WTC11 (cell line): ENCODE measurements around the gene LYZL4. TPM values are rescaled to one million over a fixed set of nuclear protein-coding genes. Genes with fewer than 3 reads are reported as not detected.

Experiments
- ATAC-seq: fragments of 200-7000 bp; cut with Tn5 transposase; 2 replicates; pipeline ENCODE4 v1.10.0; 2021; ENCODE audit warnings: mild to moderate bottlenecking, moderate library complexity
- CTCF ChIA-PET: fragments of 300-600 bp; sonication (Branson Sonifier 250); formaldehyde crosslinking; loops from one replicate; lab custom pipeline; 2021; ENCODE audit warnings: antibody characterized with exemption; lab: Charles Lee
- POLR2A ChIA-PET: fragments of 350-600 bp; sonication (Branson Sonifier 250); formaldehyde crosslinking; loops from one replicate; lab custom pipeline; 2021; ENCODE audit warnings: antibody characterized with exemption; lab: Charles Lee
- DNase-seq: peaks from one replicate; pipeline ENCODE4 v3.0.0; 2021; ENCODE audit warnings: low spot score
- H3K27ac Mint-ChIP-seq: 2 replicates; pipeline ENCODE4 v1.8.0; 2021; ENCODE audit warnings: mixed read lengths
- H3K27me3 Mint-ChIP-seq: 2 replicates; pipeline ENCODE4 v1.8.0; 2021; ENCODE audit warnings: low read depth, mild to moderate bottlenecking, moderate library complexity, mixed read lengths
- H3K36me3 Mint-ChIP-seq: 2 replicates; pipeline ENCODE4 v1.8.0; 2021; ENCODE audit warnings: mixed read lengths
- H3K4me1 Mint-ChIP-seq: 2 replicates; pipeline ENCODE4 v1.8.0; 2022; ENCODE audit warnings: mixed read lengths
- H3K4me3 Mint-ChIP-seq: 2 replicates; pipeline ENCODE4 v1.8.0; 2021; ENCODE audit warnings: mild to moderate bottlenecking, moderate library complexity, mixed read lengths
- H3K9me3 Mint-ChIP-seq: 2 replicates; pipeline ENCODE4 v1.8.0; 2021; ENCODE audit warnings: mixed read lengths
- HMGA2 ChIP-seq: fragments of 250-450 bp; sonication (Bioruptor Pico); IDR thresholded peaks from 2 replicates; pipeline ENCODE4 v1.4.0; 2021; ENCODE audit warnings: mild to moderate bottlenecking, moderate library complexity
- NFE2L1 ChIP-seq: sonication (generic); formaldehyde crosslinking; IDR thresholded peaks from 2 replicates; pipeline ENCODE4 v1.8.1; 2023; ENCODE audit warnings: missing genetic modification reagents
- OVOL2 ChIP-seq: fragments of 250-450 bp; sonication (Bioruptor Pico); IDR thresholded peaks from 2 replicates; pipeline ENCODE4 v1.9.0; 2021; ENCODE audit warnings: mild to moderate bottlenecking, borderline replicate concordance
- SMAD4 ChIP-seq: sonication (generic); formaldehyde crosslinking; IDR thresholded peaks from 2 replicates; pipeline ENCODE4 v1.8.0; 2022; ENCODE audit warnings: mild to moderate bottlenecking, missing genetic modification reagents
- ZNF219 ChIP-seq: sonication (generic); formaldehyde crosslinking; IDR thresholded peaks from 2 replicates; pipeline ENCODE4 v1.8.0; 2023; ENCODE audit warnings: missing genetic modification reagents, mild to moderate bottlenecking, borderline replicate concordance
- ZNF263 ChIP-seq: sonication (generic); formaldehyde crosslinking; IDR thresholded peaks from 2 replicates; pipeline ENCODE4 v1.8.1; 2022; ENCODE audit warnings: low read depth, mild to moderate bottlenecking, moderate library complexity, missing genetic modification reagents
- ZNF317 ChIP-seq: sonication (generic); formaldehyde crosslinking; IDR thresholded peaks from 2 replicates; pipeline ENCODE4 v1.8.1; 2023; ENCODE audit warnings: low read depth, mild to moderate bottlenecking, moderate library complexity, missing genetic modification reagents, borderline replicate concordance
- ZNF396 ChIP-seq: fragments of 250-450 bp; sonication (Bioruptor Pico); IDR thresholded peaks from 2 replicates; pipeline ENCODE4 v1.8.0; 2021; ENCODE audit warnings: mild to moderate bottlenecking, moderate library complexity, borderline replicate concordance
- ZNF423 ChIP-seq: fragments of 250-450 bp; sonication (Bioruptor Pico); IDR thresholded peaks from 2 replicates; pipeline ENCODE4 v2.1.2; 2022; ENCODE audit warnings: mild to moderate bottlenecking, moderate library complexity
- ZNF671 ChIP-seq: fragments of 250-450 bp; sonication (Bioruptor Pico); IDR thresholded peaks from 2 replicates; pipeline ENCODE4 v1.8.0; 2021; ENCODE audit warnings: mild to moderate bottlenecking
- total RNA-seq: library from RNA; stranded (reverse); gene quantifications from 3 replicates; pipeline ENCODE4 v1.2.3, GENCODE V29; 2021
- TF ChIP-seq, protein P1 (sequence below): sonication (generic); formaldehyde crosslinking; IDR thresholded peaks from 2 replicates; pipeline ENCODE4 v1.8.0; 2022; ENCODE audit warnings: missing genetic modification reagents
- TF ChIP-seq, protein P2 (sequence below): fragments of 200-600 bp; IDR thresholded peaks from 2 replicates; pipeline ENCODE4 v1.8.0; 2022; ENCODE audit warnings: antibody characterized with exemption
- TF ChIP-seq, protein P3 (sequence below): sonication (generic); formaldehyde crosslinking; IDR thresholded peaks from 2 replicates; pipeline ENCODE4 v1.8.1; 2023; ENCODE audit warnings: mild to moderate bottlenecking, missing genetic modification reagents
- TF ChIP-seq, protein P4 (sequence below): sonication (generic); formaldehyde crosslinking; IDR thresholded peaks from 2 replicates; pipeline ENCODE4 v1.8.1; 2022; ENCODE audit warnings: missing genetic modification reagents, borderline replicate concordance
- TF ChIP-seq, protein P5 (sequence below): sonication (generic); formaldehyde crosslinking; IDR thresholded peaks from 2 replicates; pipeline ENCODE4 v1.8.1; 2022; ENCODE audit warnings: low read depth, mild to moderate bottlenecking, moderate library complexity, missing genetic modification reagents, borderline replicate concordance
- TF ChIP-seq, protein P6 (sequence below): sonication (generic); formaldehyde crosslinking; IDR thresholded peaks from 2 replicates; pipeline ENCODE4 v1.8.1; 2023; ENCODE audit warnings: mild to moderate bottlenecking, missing genetic modification reagents, borderline replicate concordance

LYZL4 gene
- total RNA-seq, 1 experiment from 2014 or later, result not detected

DNA sequence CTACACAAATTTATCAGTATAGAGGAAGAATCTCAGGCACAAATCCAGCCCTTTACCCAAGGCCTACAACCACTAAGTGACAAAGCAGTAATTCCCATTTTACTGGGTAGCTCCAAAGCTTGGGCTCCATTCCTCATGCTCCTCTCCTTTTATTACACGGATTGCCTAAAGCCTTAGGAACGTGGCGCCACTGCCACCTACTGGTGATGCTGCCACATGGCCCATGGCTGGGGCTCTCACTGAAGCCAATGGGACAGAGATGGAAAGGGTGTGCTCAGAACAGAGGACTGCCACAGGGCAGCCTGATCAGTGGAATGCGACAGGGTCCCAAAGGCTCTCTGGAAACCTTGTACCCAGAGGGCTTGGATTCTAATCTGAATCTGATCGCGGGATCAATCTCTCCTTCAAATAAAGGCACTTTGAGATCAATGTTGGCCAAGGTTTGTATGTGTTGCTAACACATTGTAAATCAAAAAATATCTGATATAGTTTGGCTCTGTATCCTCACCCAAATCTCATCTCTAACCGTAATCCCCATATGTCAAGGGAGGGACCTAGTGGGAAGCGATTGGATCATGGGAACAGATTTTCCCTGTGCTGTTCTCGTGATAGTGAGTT is 33.5 kb upstream of the LYZL4 start:
- DNase-seq (peak; percentile 96), ATAC-seq (peak; percentile 91)
- no peaks in the 10 kb centered on the region for H3K36me3 Mint-ChIP-seq
- ChIA-PET POLR2A (no interaction called here), CTCF (interaction anchor here (0.5 to 4.3 kb wide), 36 partner anchors 9 to 494 kb away, joined by 3 to 82 read pairs (median 5); partner anchors contain the start of gene VIPR1)
- H3K4me1 Mint-ChIP-seq, result peaks cover 56% of the 10 kb centered on the region
- H3K27me3 Mint-ChIP-seq, result no peaks in the 10 kb centered on the region
- TF ChIP-seq, protein P1, sequence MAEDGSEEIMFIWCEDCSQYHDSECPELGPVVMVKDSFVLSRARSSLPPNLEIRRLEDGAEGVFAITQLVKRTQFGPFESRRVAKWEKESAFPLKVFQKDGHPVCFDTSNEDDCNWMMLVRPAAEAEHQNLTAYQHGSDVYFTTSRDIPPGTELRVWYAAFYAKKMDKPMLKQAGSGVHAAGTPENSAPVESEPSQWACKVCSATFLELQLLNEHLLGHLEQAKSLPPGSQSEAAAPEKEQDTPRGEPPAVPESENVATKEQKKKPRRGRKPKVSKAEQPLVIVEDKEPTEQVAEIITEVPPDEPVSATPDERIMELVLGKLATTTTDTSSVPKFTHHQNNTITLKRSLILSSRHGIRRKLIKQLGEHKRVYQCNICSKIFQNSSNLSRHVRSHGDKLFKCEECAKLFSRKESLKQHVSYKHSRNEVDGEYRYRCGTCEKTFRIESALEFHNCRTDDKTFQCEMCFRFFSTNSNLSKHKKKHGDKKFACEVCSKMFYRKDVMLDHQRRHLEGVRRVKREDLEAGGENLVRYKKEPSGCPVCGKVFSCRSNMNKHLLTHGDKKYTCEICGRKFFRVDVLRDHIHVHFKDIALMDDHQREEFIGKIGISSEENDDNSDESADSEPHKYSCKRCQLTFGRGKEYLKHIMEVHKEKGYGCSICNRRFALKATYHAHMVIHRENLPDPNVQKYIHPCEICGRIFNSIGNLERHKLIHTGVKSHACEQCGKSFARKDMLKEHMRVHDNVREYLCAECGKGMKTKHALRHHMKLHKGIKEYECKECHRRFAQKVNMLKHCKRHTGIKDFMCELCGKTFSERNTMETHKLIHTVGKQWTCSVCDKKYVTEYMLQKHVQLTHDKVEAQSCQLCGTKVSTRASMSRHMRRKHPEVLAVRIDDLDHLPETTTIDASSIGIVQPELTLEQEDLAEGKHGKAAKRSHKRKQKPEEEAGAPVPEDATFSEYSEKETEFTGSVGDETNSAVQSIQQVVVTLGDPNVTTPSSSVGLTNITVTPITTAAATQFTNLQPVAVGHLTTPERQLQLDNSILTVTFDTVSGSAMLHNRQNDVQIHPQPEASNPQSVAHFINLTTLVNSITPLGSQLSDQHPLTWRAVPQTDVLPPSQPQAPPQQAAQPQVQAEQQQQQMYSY (CRISPR knock-in tag), result peak; percentile 92
- no peak for TF ChIP-seq SMAD4 (CRISPR knock-in tag)
- TF ChIP-seq, protein P2, sequence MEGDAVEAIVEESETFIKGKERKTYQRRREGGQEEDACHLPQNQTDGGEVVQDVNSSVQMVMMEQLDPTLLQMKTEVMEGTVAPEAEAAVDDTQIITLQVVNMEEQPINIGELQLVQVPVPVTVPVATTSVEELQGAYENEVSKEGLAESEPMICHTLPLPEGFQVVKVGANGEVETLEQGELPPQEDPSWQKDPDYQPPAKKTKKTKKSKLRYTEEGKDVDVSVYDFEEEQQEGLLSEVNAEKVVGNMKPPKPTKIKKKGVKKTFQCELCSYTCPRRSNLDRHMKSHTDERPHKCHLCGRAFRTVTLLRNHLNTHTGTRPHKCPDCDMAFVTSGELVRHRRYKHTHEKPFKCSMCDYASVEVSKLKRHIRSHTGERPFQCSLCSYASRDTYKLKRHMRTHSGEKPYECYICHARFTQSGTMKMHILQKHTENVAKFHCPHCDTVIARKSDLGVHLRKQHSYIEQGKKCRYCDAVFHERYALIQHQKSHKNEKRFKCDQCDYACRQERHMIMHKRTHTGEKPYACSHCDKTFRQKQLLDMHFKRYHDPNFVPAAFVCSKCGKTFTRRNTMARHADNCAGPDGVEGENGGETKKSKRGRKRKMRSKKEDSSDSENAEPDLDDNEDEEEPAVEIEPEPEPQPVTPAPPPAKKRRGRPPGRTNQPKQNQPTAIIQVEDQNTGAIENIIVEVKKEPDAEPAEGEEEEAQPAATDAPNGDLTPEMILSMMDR, result peak; percentile 84
- H3K9me3 Mint-ChIP-seq, result no peaks in the 10 kb centered on the region
- H3K27ac Mint-ChIP-seq, result no peak overlapping the region
- no peak overlapping the region for H3K4me3 Mint-ChIP-seq

DNA sequence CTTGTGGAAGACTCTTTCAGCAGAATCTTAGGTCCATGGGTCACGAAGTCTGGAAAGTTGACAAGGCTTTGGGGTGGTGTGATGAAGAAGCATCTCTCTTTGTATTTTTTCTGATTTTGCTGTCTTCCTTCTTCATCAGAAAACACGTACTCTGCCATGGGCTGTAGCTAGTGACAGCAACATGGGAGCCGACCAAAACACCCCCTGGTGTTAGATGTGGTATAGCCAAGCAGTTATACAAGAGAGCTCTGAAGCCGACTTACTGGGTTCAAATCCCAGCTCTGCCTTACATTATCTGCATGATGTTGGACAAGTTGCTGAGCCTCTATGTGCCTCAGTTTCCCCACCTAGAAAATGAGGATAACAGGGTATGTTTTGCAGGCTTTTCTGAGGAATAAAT is 32.9 kb upstream of the LYZL4 start:
- no peak overlapping the region for H3K27ac Mint-ChIP-seq
- H3K36me3 Mint-ChIP-seq, result no peaks in the 10 kb centered on the region
- H3K9me3 Mint-ChIP-seq, result no peaks in the 10 kb centered on the region
- TF ChIP-seq ZNF263, result no peak
- TF ChIP-seq, protein P3, sequence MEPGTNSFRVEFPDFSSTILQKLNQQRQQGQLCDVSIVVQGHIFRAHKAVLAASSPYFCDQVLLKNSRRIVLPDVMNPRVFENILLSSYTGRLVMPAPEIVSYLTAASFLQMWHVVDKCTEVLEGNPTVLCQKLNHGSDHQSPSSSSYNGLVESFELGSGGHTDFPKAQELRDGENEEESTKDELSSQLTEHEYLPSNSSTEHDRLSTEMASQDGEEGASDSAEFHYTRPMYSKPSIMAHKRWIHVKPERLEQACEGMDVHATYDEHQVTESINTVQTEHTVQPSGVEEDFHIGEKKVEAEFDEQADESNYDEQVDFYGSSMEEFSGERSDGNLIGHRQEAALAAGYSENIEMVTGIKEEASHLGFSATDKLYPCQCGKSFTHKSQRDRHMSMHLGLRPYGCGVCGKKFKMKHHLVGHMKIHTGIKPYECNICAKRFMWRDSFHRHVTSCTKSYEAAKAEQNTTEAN, result no peak
- no peak for TF ChIP-seq ZNF423 (CRISPR knock-in tag)
- no peak for TF ChIP-seq OVOL2 (CRISPR knock-in tag)
- TF ChIP-seq, protein P4, sequence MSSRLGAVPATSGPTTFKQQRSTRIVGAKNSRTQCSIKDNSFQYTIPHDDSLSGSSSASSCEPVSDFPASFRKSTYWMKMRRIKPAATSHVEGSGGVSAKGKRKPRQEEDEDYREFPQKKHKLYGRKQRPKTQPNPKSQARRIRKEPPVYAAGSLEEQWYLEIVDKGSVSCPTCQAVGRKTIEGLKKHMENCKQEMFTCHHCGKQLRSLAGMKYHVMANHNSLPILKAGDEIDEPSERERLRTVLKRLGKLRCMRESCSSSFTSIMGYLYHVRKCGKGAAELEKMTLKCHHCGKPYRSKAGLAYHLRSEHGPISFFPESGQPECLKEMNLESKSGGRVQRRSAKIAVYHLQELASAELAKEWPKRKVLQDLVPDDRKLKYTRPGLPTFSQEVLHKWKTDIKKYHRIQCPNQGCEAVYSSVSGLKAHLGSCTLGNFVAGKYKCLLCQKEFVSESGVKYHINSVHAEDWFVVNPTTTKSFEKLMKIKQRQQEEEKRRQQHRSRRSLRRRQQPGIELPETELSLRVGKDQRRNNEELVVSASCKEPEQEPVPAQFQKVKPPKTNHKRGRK, result no peak
- TF ChIP-seq ZNF219, result no peak
- no peak for TF ChIP-seq ZNF671
- no peak for TF ChIP-seq NFE2L1 (CRISPR knock-in tag)
- no peak for TF ChIP-seq ZNF396
- CTCF ChIA-PET, result interaction anchor here (0.5 to 4.3 kb wide), 36 partner anchors 8 to 494 kb away, joined by 3 to 82 read pairs (median 5); partner anchors contain the start of gene VIPR1
- H3K4me1 Mint-ChIP-seq, result peaks cover 52% of the 10 kb centered on the region
- H3K27me3 Mint-ChIP-seq, result no peaks in the 10 kb centered on the region
- no peak for ATAC-seq
- H3K4me3 Mint-ChIP-seq, result no peak overlapping the region
- no peak for DNase-seq
- POLR2A ChIA-PET, result no interaction called here

DNA sequence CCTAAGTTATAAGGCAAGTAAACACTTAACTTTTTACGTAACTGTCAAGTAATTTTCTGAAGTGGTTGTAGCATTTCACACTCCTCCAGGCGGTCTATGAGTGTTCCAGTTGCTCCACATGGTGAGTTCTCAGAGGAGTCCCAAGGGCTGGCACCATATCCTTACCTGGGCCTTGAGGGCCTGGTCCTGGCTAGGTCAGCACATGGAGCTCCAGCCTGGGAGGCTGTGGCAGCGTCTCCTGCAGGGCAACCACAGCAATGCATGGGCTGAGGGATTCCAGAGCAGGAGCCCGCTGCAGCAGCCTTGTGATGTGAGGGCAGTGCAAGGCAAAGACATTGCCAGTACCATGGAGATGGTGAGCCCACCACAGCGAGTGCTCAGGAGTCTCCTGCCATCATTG is 32.2 kb upstream of the LYZL4 start:
- H3K27me3 Mint-ChIP-seq, result no peaks in the 10 kb centered on the region
- DNase-seq (peak; percentile 61), ATAC-seq (peak; percentile 22)
- CTCF ChIA-PET, result interaction anchor here (1.0 to 4.3 kb wide), 15 partner anchors 14 to 213 kb away, joined by 3 to 82 read pairs (median 7); partner anchors contain the start of gene VIPR1
- H3K4me3 Mint-ChIP-seq, result no peak overlapping the region
- peaks cover 46% of the 10 kb centered on the region for H3K4me1 Mint-ChIP-seq
- H3K9me3 Mint-ChIP-seq, result no peaks in the 10 kb centered on the region
- POLR2A ChIA-PET, result no interaction called here
- H3K36me3 Mint-ChIP-seq, result no peaks in the 10 kb centered on the region
- H3K27ac Mint-ChIP-seq, result no peak overlapping the region
- TF ChIP-seq, protein P5, sequence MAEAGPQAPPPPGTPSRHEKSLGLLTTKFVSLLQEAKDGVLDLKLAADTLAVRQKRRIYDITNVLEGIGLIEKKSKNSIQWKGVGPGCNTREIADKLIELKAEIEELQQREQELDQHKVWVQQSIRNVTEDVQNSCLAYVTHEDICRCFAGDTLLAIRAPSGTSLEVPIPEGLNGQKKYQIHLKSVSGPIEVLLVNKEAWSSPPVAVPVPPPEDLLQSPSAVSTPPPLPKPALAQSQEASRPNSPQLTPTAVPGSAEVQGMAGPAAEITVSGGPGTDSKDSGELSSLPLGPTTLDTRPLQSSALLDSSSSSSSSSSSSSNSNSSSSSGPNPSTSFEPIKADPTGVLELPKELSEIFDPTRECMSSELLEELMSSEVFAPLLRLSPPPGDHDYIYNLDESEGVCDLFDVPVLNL (CRISPR knock-in tag), result no peak
- TF ChIP-seq HMGA2 (CRISPR knock-in tag), result no peak
- no peak for TF ChIP-seq ZNF317 (CRISPR knock-in tag)
- TF ChIP-seq, protein P3, result no peak
- TF ChIP-seq, protein P6, sequence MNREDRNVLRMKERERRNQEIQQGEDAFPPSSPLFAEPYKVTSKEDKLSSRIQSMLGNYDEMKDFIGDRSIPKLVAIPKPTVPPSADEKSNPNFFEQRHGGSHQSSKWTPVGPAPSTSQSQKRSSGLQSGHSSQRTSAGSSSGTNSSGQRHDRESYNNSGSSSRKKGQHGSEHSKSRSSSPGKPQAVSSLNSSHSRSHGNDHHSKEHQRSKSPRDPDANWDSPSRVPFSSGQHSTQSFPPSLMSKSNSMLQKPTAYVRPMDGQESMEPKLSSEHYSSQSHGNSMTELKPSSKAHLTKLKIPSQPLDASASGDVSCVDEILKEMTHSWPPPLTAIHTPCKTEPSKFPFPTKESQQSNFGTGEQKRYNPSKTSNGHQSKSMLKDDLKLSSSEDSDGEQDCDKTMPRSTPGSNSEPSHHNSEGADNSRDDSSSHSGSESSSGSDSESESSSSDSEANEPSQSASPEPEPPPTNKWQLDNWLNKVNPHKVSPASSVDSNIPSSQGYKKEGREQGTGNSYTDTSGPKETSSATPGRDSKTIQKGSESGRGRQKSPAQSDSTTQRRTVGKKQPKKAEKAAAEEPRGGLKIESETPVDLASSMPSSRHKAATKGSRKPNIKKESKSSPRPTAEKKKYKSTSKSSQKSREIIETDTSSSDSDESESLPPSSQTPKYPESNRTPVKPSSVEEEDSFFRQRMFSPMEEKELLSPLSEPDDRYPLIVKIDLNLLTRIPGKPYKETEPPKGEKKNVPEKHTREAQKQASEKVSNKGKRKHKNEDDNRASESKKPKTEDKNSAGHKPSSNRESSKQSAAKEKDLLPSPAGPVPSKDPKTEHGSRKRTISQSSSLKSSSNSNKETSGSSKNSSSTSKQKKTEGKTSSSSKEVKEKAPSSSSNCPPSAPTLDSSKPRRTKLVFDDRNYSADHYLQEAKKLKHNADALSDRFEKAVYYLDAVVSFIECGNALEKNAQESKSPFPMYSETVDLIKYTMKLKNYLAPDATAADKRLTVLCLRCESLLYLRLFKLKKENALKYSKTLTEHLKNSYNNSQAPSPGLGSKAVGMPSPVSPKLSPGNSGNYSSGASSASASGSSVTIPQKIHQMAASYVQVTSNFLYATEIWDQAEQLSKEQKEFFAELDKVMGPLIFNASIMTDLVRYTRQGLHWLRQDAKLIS (CRISPR knock-in tag), result no peak
